Glutamatergic neuron (in vitro differentiated cells): ENCODE measurements around the gene APBB1. TPM values are rescaled to one million over a fixed set of nuclear protein-coding genes. Genes with fewer than 3 reads are reported as not detected.

Experiments used
- DNase-seq: peaks from one replicate; pipeline ENCODE4 v3.0.0; 2022
- H3K27ac Mint-ChIP-seq: one replicate; pipeline ENCODE4 v1.8.0; 2020; ENCODE audit warnings: mild to moderate bottlenecking, mixed read lengths, inconsistent platforms; ENCODE audit not compliant: unreplicated experiment
- H3K27me3 Mint-ChIP-seq: one replicate; pipeline ENCODE4 v1.8.0; 2020; ENCODE audit warnings: mild to moderate bottlenecking, moderate library complexity, mixed read lengths, inconsistent platforms; ENCODE audit not compliant: unreplicated experiment
- H3K36me3 Mint-ChIP-seq: one replicate; pipeline ENCODE4 v1.8.0; 2020; ENCODE audit warnings: mild to moderate bottlenecking, mixed read lengths, inconsistent platforms; ENCODE audit not compliant: unreplicated experiment
- H3K4me1 Mint-ChIP-seq: one replicate; pipeline ENCODE4 v1.8.0; 2020; ENCODE audit warnings: mild to moderate bottlenecking, low read depth, mixed read lengths, inconsistent platforms; ENCODE audit not compliant: unreplicated experiment
- H3K4me3 Mint-ChIP-seq: one replicate; pipeline ENCODE4 v1.8.0; 2020; ENCODE audit warnings: mild to moderate bottlenecking, mixed read lengths, inconsistent platforms; ENCODE audit not compliant: unreplicated experiment
- H3K9me3 Mint-ChIP-seq: one replicate; pipeline ENCODE4 v1.8.0; 2020; ENCODE audit warnings: mild to moderate bottlenecking, moderate library complexity, mixed read lengths, inconsistent platforms; ENCODE audit not compliant: unreplicated experiment
- CTCF ChIP-seq: fragments of 200-600 bp; sonication (generic); IDR thresholded peaks from one replicate; pipeline ENCODE4 v1.5.0; 2021; ENCODE audit not compliant: partially characterized antibody, unreplicated experiment
- long read RNA-seq: library from polyadenylated mRNA; unstranded; transcript quantifications from one replicate; pipeline ENCODE4 v2.0.0, GENCODE V29; 2020; ENCODE audit not compliant: unreplicated experiment
- total RNA-seq: library from RNA; stranded (reverse); fragmentation: NEBNext Ultra II Directional; extraction: Animal tissue kit (Norgen Biotek cat#: 25700); gene quantifications from one replicate; pipeline ENCODE4 v1.2.1, GENCODE V29; 2021; ENCODE audit not compliant: unreplicated experiment

Gene APBB1
- total RNA-seq: 142 TPM
- long read RNA-seq, transcript APBB1-201 (14 exons, 2,636 nt): minor isoform, 8 of 67 reads
- long read RNA-seq, transcript APBB1-203 (14 exons, 2,684 nt): major isoform, 40 of 67 reads
- long read RNA-seq, partial matches to known transcripts: 11 of 67 reads
- long read RNA-seq, other reads (novel, unspliced or antisense): 4 of 67 reads

DNA sequence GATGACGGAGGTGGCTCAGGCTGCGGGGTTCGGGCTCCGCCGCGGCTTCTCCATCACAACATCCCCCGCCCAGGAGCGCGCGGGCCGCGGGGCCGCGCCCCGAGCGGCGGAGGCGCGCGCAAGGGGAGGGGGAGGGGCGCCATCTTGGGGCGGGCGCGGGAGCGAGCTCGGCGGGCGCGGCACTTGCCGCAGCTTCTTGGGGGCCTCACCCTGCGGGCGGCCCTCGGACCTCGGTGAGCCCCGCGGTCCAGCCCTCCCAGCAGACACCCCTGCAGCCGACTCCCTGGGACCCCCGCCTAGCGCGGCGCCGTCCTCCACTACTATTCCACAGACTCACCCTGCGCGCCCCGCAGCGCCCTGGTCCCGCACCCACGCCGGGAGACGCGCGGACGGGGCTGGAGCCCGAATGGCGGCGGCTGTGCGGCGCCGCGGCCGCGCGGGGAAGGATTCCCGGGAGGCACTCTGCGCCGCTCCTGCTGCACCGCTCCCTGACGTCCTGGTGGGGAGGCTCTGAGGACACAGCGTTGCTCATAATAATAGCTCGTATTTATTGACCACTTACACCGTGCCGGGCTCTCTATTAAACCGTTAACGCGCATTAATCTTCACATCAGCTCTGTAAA, at the start of gene APBB1:
Gene APBB1 (minus strand): TSS at position 86 of the 623 bp plus-strand sequence. CDS start 7,747 bp downstream, outside the sequence.
- Mint-ChIP-seq H3K27me3 (peaks cover 4% of the 10 kb centered on the region), H3K36me3 (no peaks in the 10 kb centered on the region), H3K27ac (peak within 1 kb of the TSS; percentile 65), H3K9me3 (no peaks in the 10 kb centered on the region), H3K4me1 (peaks cover 3% of the 10 kb centered on the region), H3K4me3 (peak within 1 kb of the TSS; percentile 91)
- peak; percentile 79 for DNase-seq
- no peak for TF ChIP-seq CTCF

DNA sequence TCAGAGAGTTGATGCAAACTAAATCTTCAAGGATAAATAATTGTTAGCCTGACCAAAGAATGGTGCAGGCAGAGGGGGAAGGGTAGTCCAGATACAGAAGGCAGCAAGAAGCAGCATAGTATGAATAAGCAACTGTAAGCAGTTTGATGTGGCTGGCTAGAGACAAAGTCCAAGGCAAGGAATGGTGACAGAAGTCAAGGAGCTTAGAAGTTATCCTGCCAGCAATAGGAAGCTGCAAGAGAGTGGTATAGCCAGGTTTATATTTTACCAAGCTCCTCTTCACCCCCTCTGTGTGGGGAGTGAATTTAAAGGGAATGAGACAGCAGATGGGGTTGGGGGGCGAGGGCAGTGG, 40.2 kb upstream of the APBB1 start:
- H3K27ac Mint-ChIP-seq: no peak overlapping the region
- TF ChIP-seq CTCF: no peak
- peaks cover 8% of the 10 kb centered on the region for H3K27me3 Mint-ChIP-seq
- H3K4me1 Mint-ChIP-seq: no peaks in the 10 kb centered on the region
- no peak overlapping the region for H3K4me3 Mint-ChIP-seq
- H3K36me3 Mint-ChIP-seq: peaks cover 8% of the 10 kb centered on the region
- DNase-seq: no peak
- H3K9me3 Mint-ChIP-seq: no peaks in the 10 kb centered on the region

- no peak for TF ChIP-seq CTCF
- Mint-ChIP-seq H3K4me3 (no peak overlapping the region), H3K4me1 (no peaks in the 10 kb centered on the region), H3K9me3 (no peaks in the 10 kb centered on the region), H3K36me3 (peaks cover 2% of the 10 kb centered on the region), H3K27ac (no peak overlapping the region), H3K27me3 (peaks cover 7% of the 10 kb centered on the region)
- no peak for DNase-seq
Measured at GRCh38 chr11:6458352-6459098, 39.6 kb upstream of the APBB1 start.

DNA sequence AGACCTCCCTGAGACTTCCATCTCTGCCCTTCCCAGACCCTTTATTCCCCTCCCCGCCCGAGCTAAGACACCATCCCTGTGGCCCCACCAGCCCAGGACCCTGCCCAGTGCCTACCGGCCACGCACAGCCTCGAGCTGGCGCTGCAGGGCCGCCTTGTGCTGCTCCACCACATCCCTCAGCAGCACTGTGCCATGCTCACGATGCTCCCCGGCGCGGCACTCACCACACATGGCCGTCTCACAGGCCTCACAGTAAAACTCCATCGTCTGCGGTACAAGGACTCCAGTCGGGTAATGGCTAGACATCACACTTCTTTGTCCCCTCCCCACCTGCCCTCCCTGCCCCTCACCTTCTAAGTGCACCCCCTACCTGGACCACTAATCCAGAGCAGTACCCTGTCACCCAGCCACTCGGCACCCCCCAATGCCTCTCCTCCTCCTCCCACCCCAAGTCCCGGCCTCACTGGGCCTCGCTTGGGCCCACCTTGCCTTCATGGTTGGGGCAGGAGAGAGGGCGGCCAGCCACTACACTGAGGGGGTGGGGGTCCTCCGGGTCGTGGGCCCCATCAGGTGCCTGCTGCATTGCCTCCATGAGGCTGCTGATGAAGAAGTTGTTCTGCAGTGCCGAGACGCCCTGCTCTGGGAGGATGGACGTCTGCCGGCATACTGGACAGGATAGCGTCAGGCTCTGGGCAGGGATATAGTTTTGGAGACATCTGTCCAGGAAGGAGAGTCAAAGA, 38.9 kb upstream of the APBB1 start:
- no peaks in the 10 kb centered on the region for H3K4me1 Mint-ChIP-seq
- no peak for TF ChIP-seq CTCF
- no peak for DNase-seq
- no peak overlapping the region for H3K27ac Mint-ChIP-seq
- peaks cover 5% of the 10 kb centered on the region for H3K27me3 Mint-ChIP-seq
- H3K4me3 Mint-ChIP-seq: no peak overlapping the region
- no peaks in the 10 kb centered on the region for H3K36me3 Mint-ChIP-seq
- no peaks in the 10 kb centered on the region for H3K9me3 Mint-ChIP-seq
